Fibroblast of the aortic adventitia (primary cell): ENCODE data around the gene ITGAL. TPM values are rescaled to one million over a fixed set of nuclear protein-coding genes. Genes with fewer than 3 reads are reported as not detected.

ENCODE experiments used
- DNase-seq: peaks from one replicate; pipeline ENCODE4 v3.0.0-alpha.2; 2010; ENCODE audit warnings: low read depth
- H3K4me3 ChIP-seq: 2 replicates; pipeline ENCODE4 v1.5.1; 2011; ENCODE audit warnings: low read depth, mild to moderate bottlenecking, control low read depth, low read length, moderate library complexity
- CTCF ChIP-seq: IDR thresholded peaks from 2 replicates; pipeline ENCODE4 v1.5.1; 2011; ENCODE audit warnings: mild to moderate bottlenecking, low read length, control low read depth, inconsistent platforms; ENCODE audit not compliant: insufficient read depth
- total RNA-seq: library from RNA; depleted of rRNA; stranded (reverse); fragments of >200 nt; gene quantifications from 2 replicates; pipeline ENCODE4 v1.2.3, GENCODE V29; 2012; ENCODE audit warnings: low replicate concordance

Gene ITGAL
- total RNA-seq, 1 donor, result not detected

- no peak for DNase-seq
- TF ChIP-seq CTCF, result no peak
- no peak overlapping the region for H3K4me3 ChIP-seq
Observed at GRCh38 chr16:30509081-30509765, 36.7 kb downstream of the ITGAL start.

- H3K4me3 ChIP-seq, result no peak overlapping the region
- no peak for TF ChIP-seq CTCF
- DNase-seq, result no peak
Observed at GRCh38 chr16:30510376-30510938, 37.9 kb downstream of the ITGAL start.

GRCh38 chr16:30511509-30511908 is 39.0 kb downstream of the ITGAL start:
- no peak overlapping the region for H3K4me3 ChIP-seq
- TF ChIP-seq CTCF, result no peak
- DNase-seq, result no peak

GRCh38 chr16:30515275-30515674 is 42.7 kb downstream of the ITGAL start:
- DNase-seq, result no peak

GRCh38 chr16:30518552-30518951 is 46.0 kb downstream of the ITGAL start:
- DNase-seq, result no peak
- no peak for TF ChIP-seq CTCF
- no peak overlapping the region for H3K4me3 ChIP-seq

More at GRCh38 chr16:30515275-30515674, 42.7 kb downstream of the ITGAL start:
- TF ChIP-seq CTCF, result no peak
- no peak overlapping the region for H3K4me3 ChIP-seq

GRCh38 chr16:30519120-30520049 is 46.8 kb downstream of the ITGAL start:
- DNase-seq, result no peak
- no peak for TF ChIP-seq CTCF
- H3K4me3 ChIP-seq, result no peak overlapping the region
